Astrocyte (in vitro differentiated cells and primary cell): ENCODE results near the gene KIAA0753.

Source experiments
- CTCF ChIP-seq: IDR thresholded peaks from 2 replicates; pipeline ENCODE4 v1.5.1; 2011; ENCODE audit warnings: low read depth, mild to moderate bottlenecking, inconsistent platforms, low read length, moderate library complexity; ENCODE audit not compliant: insufficient read depth
- EZH2 ChIP-seq: IDR thresholded peaks from 2 replicates; pipeline ENCODE4 v1.6.1; 2012; ENCODE audit warnings: mild to moderate bottlenecking, low read length, inconsistent platforms; ENCODE audit not compliant: insufficient read depth

GRCh38 chr17:6636616-6637457 is 3.7 kb downstream of the KIAA0753 start:
- no peak for TF ChIP-seq CTCF
- no peak for TF ChIP-seq EZH2
